ENCODE measurements around the gene STRN3.
"Not testable (repeated sequence)": the region's sequence is repeated elsewhere in the genome, so short reads cannot be mapped to it uniquely, and the experiment has no call there.

Gene STRN3

DNA sequence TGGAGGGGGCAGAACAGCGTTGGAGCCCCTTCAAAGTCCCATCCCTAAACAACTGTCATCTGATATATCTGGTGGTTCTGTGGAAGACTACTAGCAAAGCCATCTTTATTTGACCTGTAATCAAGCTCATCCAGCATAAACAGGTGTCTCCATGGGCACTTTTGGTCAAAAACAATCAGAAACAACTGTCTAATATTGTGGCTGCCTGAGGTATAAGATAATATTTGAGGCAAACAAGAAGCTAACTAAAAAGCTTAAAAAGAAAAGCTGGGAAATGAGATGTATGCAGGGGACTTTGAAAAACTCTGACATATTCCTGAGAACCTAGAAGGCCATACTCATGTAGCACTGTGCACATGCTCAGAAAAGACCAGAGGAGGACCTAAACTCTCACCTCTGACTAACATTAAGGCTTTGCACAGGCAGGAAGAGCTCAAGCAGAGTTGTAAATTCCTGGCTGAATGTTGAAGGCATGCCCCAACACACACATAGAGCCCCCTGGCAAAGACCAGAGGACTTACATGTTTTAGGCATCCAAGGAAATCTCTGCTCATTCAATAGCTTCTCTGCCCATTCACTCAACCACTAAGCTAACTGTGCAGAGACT, 28.0 kb downstream of the STRN3 start:
- H3K9me3 Mint-ChIP-seq (ENCODE audit: low read depth), result no peaks in the 10 kb centered on the region
- no peaks in the 10 kb centered on the region for H3K27me3 Mint-ChIP-seq
- no peak overlapping the region for H3K27ac Mint-ChIP-seq
- H3K36me3 Mint-ChIP-seq, result peaks cover 24% of the 10 kb centered on the region
- H3K4me3 Mint-ChIP-seq, result no peak overlapping the region
- H3K4me1 Mint-ChIP-seq (ENCODE audit: low read depth), result peaks cover 37% of the 10 kb centered on the region

DNA sequence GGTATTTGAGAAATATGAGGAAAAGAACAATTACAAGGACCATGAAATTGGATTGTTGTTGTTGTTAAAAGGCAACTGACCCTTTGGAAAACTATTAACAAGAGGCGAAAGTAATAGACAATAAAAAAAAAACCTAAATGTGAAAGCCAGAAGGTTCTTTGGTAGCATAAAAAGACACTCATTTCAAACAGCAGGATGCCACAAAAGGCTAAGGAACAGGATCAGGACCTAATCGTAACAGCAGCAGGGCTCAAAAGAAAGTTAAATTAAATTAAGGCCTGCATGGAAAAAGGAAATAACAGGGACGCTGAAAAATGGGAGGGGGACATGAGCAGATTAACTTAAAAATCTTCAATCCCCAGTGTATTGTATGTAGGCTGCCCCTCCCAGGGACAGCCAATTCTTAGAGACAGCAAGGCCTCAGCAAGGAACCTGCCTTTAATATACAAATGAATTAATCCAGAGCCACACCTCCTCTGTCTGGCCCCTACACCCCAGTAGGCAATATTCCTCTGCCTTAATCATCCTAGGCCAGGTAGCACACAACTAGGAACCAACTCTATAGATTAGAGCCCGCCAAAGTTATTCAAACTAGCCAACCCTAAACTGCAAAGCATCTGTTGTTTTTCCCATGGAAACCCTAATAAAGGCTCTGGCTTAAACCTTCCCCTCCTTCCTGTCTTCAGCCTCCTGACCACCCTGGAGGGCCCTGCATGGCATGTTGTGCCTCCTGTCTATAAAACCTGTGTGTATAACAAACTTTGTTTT, 29.1 kb downstream of the STRN3 start:
- Mint-ChIP-seq H3K27me3 (no peaks in the 10 kb centered on the region), H3K27ac (peak overlapping the region; percentile 6), H3K4me3 (no peak overlapping the region), H3K9me3 (ENCODE audit: low read depth) (no peaks in the 10 kb centered on the region), H3K36me3 (peaks cover 21% of the 10 kb centered on the region), H3K4me1 (ENCODE audit: low read depth) (peaks cover 39% of the 10 kb centered on the region)

DNA sequence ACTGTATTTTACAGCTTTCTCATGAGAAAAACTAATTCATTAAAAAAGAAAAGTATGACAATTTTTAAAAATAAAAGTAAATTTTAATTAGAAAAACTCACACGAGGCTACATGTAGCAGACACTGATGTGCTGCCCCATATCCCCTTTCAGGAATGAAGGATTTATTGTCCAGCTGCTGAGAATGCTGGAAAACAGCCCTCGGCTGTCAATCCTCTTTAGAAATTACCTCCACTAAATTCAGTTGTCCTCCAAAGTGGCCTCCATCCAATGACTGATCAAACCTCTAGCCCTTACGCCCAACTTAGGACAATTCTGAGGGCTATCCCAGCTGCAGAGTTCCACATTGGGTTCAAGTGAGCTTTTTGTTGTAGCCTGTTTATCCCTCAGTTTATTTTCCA, 30.5 kb downstream of the STRN3 start:
- peaks cover 43% of the 10 kb centered on the region for H3K4me1 Mint-ChIP-seq (ENCODE audit: low read depth)
- H3K9me3 Mint-ChIP-seq (ENCODE audit: low read depth), result no peaks in the 10 kb centered on the region
- peak overlapping the region; percentile 58 for H3K27ac Mint-ChIP-seq
- peak overlapping the region; percentile 7 for H3K4me3 Mint-ChIP-seq
- H3K27me3 Mint-ChIP-seq, result no peaks in the 10 kb centered on the region
- peaks cover 19% of the 10 kb centered on the region for H3K36me3 Mint-ChIP-seq

DNA sequence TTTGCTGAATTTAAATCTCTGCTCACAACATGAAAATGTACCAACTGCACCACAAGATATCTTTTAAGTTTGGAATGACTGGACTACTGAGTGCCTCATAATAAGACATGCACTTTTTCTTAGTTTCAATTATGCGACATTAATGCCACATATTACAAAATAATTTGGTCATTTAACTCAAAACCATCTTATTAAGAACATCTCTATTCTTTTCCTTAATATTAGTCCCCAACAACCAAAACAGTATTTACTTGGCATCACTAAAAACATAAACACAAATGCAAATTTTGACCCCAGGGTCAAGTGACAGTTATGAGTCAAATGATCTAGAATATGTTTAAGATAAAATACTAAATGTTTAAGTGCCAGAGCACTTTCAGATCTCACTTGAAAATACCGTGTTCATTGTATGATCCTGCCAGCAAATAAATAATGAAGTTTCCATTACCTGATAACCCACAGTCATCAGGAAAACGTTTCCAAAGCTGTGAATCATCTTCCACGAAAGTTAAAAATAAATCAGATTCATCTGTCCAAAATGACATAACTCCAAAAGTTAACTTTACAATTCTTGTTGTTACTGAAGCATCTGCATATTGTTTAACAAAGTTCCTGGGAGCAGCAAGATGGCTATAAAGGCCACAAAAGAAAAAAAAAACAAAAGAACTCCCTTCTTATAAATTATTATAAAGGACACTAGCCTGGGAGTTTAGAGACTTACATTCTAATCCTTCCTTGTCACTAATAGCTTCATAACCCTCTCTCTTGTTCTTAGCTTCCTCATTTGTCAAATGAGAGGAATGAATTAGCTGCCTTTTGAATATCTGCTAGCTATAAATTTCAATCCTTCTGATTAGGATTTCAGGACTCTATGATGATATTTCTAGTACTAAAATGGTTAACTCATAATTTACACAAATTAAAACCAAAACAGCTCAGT, 31.2 kb downstream of the STRN3 start:
- Mint-ChIP-seq H3K36me3 (peaks cover 16% of the 10 kb centered on the region), H3K27me3 (no peaks in the 10 kb centered on the region), H3K9me3 (ENCODE audit: low read depth) (no peaks in the 10 kb centered on the region), H3K4me1 (ENCODE audit: low read depth) (peaks cover 42% of the 10 kb centered on the region), H3K4me3 (peak overlapping the region; percentile 7), H3K27ac (peak overlapping the region; percentile 31)

DNA sequence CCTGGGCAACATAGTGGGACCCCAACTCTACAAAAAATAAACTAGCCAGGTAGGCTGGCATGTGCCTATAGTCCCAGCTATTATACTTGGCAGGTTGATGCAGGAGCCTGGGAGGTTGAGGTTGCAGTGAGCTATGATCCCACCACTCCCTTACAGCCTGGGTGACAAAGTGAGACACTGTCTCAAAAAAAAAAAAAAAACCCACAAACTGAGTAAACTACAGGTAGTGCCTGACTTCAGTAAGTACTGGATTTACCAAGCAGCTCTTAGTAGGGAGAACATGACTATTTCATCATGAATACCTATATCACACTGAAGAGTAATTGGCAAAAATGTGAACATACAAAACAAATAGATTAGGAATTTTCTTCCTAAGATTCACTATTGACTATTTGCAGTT, 33.1 kb downstream of the STRN3 start:
- Mint-ChIP-seq H3K4me3 (no peak overlapping the region), H3K27ac (no peak overlapping the region), H3K9me3 (ENCODE audit: low read depth) (no peaks in the 10 kb centered on the region), H3K27me3 (no peaks in the 10 kb centered on the region), H3K4me1 (ENCODE audit: low read depth) (peaks cover 49% of the 10 kb centered on the region), H3K36me3 (peaks cover 9% of the 10 kb centered on the region)

DNA sequence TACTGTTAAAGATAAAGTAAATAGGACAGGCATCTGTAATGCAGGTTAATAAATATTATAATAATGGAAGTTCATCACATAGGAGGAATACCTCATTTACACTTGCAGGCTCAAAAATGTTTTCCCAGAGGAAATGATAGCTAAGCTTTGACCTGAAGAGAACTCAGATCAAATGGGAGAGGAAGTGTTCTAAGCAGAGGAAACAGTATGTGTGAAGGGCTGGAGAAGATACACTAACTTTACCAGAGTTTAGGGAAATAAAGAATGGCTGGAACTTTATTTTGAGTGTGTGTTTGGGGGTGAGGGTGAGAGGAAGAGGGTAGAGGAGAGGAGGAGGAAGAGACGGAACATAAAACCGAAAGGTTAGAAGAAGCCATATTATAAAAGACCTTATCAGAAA, 34.8 kb downstream of the STRN3 start:
- peaks cover 5% of the 10 kb centered on the region for H3K36me3 Mint-ChIP-seq
- peaks cover 52% of the 10 kb centered on the region for H3K4me1 Mint-ChIP-seq (ENCODE audit: low read depth)
- H3K4me3 Mint-ChIP-seq, result no peak overlapping the region
- H3K27ac Mint-ChIP-seq, result no peak overlapping the region
- no peaks in the 10 kb centered on the region for H3K27me3 Mint-ChIP-seq
- H3K9me3 Mint-ChIP-seq (ENCODE audit: low read depth), result no peaks in the 10 kb centered on the region

DNA sequence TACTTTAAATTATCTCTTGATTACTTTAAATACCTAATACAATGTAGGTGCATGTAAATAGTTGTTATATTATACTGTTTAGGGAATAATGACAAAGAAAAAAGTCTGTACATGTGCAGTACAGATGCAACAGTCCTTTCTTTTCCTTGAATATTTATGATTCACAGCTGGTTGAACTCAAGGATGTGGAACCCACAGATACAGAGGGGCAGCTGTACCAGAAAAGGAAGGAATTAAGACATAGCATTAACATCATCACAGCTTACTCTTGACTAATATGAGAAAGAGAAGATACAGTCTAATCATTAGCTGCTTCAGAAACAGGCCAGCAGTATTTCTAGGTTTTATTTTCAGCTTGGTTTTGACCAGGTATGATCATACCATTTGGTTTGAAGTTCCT, 35.4 kb downstream of the STRN3 start:
- Mint-ChIP-seq H3K9me3 (ENCODE audit: low read depth) (no peaks in the 10 kb centered on the region), H3K4me3 (no peak overlapping the region), H3K27ac (no peak overlapping the region), H3K4me1 (ENCODE audit: low read depth) (peaks cover 48% of the 10 kb centered on the region), H3K27me3 (no peaks in the 10 kb centered on the region), H3K36me3 (peaks cover 5% of the 10 kb centered on the region)

DNA sequence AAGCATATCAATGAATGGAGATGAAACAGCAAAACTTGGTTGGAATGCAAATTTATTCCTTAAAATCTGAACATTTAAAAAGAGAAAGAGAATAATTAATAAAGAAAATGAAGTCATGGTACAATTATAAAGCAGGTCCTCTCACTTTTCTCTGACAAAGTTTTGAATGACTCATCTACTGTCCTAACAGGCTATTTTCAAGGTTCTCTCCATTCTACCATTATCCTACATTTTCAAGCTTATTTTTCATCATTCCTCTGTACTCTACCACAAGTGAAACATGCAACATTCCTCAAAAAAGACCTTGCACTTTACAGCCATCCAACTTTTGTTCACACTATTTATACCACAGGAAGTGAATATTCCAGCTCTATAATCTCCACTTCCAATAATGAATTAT, 37.7 kb downstream of the STRN3 start:
- H3K4me1 Mint-ChIP-seq (ENCODE audit: low read depth), result peaks cover 37% of the 10 kb centered on the region
- no peaks in the 10 kb centered on the region for H3K27me3 Mint-ChIP-seq
- H3K9me3 Mint-ChIP-seq (ENCODE audit: low read depth), result no peaks in the 10 kb centered on the region
- H3K4me3 Mint-ChIP-seq, result no peak overlapping the region
- no peak overlapping the region for H3K27ac Mint-ChIP-seq
- H3K36me3 Mint-ChIP-seq, result peaks cover 5% of the 10 kb centered on the region

DNA sequence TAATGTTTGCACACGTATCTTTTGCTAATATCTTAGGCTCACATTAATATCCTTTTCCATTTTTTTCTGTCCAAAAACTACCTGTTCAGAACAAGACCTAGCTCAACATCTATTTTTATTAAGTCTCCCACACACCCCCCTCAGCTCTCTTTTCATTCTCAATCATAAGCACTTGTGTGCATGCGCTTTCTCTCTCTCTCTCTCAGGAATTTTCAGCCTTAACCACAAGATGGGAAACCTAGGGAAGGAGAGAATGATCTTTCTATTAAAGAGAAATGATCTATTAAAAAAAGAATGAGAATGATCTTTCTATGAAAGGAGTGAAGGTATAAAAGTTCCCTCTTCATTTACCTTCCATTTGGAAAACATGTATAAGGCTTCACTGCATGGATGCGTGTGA, 40.4 kb downstream of the STRN3 start:
- H3K27ac Mint-ChIP-seq, result peak overlapping the region; percentile 18
- no peaks in the 10 kb centered on the region for H3K9me3 Mint-ChIP-seq (ENCODE audit: low read depth)
- no peaks in the 10 kb centered on the region for H3K27me3 Mint-ChIP-seq
- H3K4me1 Mint-ChIP-seq (ENCODE audit: low read depth), result peaks cover 24% of the 10 kb centered on the region
- H3K4me3 Mint-ChIP-seq, result no peak overlapping the region
- peaks cover 3% of the 10 kb centered on the region for H3K36me3 Mint-ChIP-seq

DNA sequence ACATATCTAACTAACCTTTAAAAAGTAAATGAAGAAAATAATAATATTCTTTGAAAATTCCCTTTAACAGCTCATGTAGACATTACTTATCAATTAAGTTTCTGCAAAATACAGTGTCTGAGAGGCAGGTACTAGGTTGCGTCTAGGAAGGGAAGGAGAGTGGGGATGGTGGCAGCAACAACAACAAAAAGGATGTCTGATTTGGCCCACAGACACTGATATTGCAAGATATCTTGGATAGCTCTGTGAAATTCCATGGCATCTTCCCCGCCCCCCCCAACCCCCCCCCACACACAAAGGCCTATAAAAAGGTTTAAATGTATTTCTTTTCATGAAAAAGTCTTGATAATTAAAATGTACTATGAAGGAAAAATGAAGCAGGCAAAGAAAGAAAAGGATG, 42.3 kb downstream of the STRN3 start:
- Mint-ChIP-seq H3K27ac (no peak overlapping the region), H3K36me3 (no peaks in the 10 kb centered on the region), H3K9me3 (ENCODE audit: low read depth) (no peaks in the 10 kb centered on the region), H3K27me3 (no peaks in the 10 kb centered on the region), H3K4me3 (no peak overlapping the region), H3K4me1 (ENCODE audit: low read depth) (peaks cover 16% of the 10 kb centered on the region)

DNA sequence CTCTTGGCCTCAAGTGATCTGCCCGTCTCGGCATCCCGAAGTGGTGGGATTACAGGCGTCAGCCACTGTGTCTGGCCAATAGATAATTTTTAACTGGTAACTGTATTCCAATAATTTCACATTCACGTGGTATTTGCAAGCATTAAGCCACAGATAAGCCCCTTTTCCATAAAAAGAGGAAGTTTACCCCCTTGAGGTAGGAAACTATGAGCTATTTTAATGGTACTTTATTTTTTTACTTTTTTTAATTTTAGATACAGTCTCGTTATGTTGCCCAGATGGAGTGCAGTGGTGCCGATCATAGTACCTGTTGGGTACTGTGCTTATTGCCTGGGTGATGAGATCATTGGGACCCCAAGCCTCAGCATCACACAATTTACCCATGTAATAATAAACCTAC, 43.6 kb downstream of the STRN3 start:
- Mint-ChIP-seq H3K27ac (no peak overlapping the region), H3K4me3 (no peak overlapping the region)

DNA sequence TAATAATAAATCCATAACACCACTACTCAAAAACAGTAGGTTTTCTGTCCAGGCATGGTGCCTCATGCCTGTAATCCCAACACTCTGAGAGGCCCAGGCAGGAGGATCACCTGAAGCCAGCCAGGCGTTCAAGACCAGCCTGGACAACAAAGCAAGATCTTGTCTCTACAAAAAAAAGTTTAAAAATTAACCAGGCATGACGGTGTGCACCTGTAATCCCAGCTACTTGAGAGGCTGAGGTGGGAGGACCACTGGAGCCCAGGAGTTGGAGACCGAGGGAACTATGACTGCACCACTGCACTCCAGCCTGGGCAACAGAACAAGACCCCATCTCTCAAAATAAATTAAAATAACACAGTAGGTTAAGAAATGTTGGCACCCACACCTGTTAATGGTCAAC, 45.2 kb downstream of the STRN3 start:
- Mint-ChIP-seq H3K4me3 (no peak overlapping the region), H3K27me3 (no peaks in the 10 kb centered on the region), H3K36me3 (peaks cover 2% of the 10 kb centered on the region), H3K27ac (no peak overlapping the region), H3K9me3 (ENCODE audit: low read depth) (no peaks in the 10 kb centered on the region), H3K4me1 (ENCODE audit: low read depth) (peaks cover 8% of the 10 kb centered on the region)

More for the DNA sequence above, 43.6 kb downstream of the STRN3 start:
- Mint-ChIP-seq H3K36me3 (no peaks in the 10 kb centered on the region), H3K4me1 (ENCODE audit: low read depth) (peaks cover 14% of the 10 kb centered on the region), H3K9me3 (ENCODE audit: low read depth) (no peaks in the 10 kb centered on the region), H3K27me3 (no peaks in the 10 kb centered on the region)

DNA sequence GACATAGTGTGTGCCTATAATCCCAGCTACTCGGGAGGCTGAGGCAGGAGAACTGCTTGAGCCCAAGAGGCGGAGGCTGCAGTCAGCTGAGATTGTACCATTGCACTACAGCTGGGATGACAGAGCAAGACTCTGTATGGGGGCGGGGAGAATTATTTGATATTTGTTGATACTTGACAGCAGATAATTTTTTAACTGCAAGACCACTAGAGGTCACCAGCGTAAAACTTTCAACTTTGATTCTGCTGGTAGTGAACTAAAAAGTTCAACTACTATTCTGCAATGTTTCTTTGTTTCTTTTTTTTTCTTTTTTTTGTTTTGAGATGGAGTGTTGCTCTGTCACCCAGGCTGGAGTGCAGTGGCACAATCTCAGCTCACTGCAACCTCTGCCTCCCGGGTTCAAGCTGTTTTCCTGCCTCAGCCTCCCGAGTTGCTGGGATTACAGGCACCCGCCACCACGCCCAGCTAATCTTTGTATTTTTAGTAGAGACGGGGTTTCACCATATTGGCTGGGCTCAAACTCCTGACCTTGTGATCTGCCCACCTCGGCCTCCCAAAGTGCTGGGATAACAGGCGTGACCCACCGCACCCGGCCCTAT, 46.0 kb downstream of the STRN3 start:
- not testable (repeated sequence) for H3K27me3 Mint-ChIP-seq; H3K36me3 Mint-ChIP-seq; H3K27ac Mint-ChIP-seq; H3K9me3 Mint-ChIP-seq (ENCODE audit: low read depth); H3K4me3 Mint-ChIP-seq
- peaks cover 13% of the 10 kb centered on the region for H3K4me1 Mint-ChIP-seq (ENCODE audit: low read depth)

DNA sequence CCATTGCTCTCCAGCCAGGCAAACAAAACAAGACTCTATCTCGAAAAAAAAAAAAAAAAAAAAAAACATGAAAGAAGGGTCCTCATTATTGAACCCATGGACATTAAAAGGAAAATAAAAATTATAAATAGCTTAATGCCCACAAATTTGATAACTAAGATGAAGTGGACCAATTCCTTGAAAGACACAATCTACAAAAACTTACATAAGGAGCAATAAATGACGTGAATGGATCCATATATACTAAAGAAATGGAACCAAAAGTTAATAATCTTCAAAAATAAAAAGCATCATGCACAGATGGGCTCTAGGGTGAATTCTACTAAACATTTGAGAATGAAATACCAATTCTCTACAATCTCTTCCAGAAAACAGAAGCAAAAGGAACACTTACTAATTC, 48.4 kb downstream of the STRN3 start:
- no peak overlapping the region for H3K27ac Mint-ChIP-seq

DNA sequence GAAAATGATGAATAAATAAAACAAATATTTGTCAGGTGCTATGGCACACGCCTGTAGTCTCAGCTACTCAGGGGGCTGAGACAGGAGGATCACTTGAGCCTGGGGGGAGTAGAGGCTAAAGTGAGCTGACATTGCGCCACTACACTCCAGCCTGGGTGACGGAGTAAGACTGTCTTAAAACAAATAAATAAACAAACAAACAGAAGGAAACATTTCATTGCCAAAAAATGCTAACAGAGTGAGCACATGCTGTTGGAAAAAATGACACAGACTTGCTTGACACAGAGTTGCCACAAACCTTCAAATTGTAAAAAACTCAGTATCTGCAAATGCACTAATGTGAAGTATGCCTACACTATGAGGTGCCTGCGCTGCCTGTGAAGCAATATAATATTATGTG, 51.6 kb downstream of the STRN3 start:
- Mint-ChIP-seq H3K9me3 (ENCODE audit: low read depth) (no peaks in the 10 kb centered on the region), H3K27ac (no peak overlapping the region), H3K27me3 (no peaks in the 10 kb centered on the region), H3K4me3 (no peak overlapping the region), H3K36me3 (peaks cover 4% of the 10 kb centered on the region), H3K4me1 (ENCODE audit: low read depth) (peaks cover 61% of the 10 kb centered on the region)

More for the DNA sequence above, 48.4 kb downstream of the STRN3 start:
- no peaks in the 10 kb centered on the region for H3K27me3 Mint-ChIP-seq
- peaks cover 35% of the 10 kb centered on the region for H3K4me1 Mint-ChIP-seq (ENCODE audit: low read depth)
- H3K4me3 Mint-ChIP-seq, result no peak overlapping the region
- H3K36me3 Mint-ChIP-seq, result peaks cover 4% of the 10 kb centered on the region
- H3K9me3 Mint-ChIP-seq (ENCODE audit: low read depth), result no peaks in the 10 kb centered on the region
